ENCODE results near the gene FXYD2. TPM values are rescaled to one million over a fixed set of nuclear protein-coding genes. Genes with fewer than 3 reads are reported as not detected.

FXYD2 gene
- total and polyA plus RNA-seq, 9 of the 15 experiments (the other 6 are each of a cell fraction or from before 2014, with no cell fraction given): not detected

DNA sequence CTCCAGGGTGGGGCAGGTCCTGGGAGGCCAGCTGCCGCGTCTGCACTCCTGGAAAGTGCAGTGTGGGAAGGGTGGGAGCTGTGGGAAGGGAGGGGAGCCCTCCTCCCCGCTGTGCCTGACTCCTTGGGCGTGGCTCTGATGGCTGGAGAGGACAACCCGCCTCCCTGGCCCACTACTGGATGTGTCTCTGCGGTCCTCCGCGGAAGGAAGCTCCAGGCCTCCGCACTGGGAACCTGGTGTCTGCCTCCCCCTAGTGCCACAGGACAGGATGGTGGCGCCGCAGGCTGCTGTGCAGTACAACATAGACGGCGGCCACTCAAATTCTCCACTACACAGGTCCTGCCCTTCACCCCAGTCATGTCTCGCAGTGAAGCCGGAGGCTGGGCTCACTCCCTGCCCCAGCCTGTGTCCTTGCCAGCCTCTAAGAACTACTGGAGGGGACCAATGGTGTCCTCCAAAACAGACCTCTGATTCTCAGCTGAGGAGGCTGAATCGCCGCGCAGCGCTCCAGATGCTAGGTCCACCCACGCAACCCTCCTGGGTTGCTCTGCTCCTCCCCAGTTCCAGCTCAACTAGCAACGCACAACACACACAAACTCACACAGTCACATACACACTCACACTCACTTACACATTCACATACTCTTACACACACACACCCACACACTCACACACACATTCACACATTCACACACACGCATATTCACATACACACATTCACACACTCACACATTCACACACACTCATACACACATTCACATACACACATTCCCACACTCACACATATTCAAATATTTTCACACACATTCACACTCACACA is 15.1 kb downstream of the FXYD2 start (continued):
- TF ChIP-seq SIX5 (IDR thresholded peaks at IDR 0.05; ENCODE audit: borderline replicate concordance in 1 of 2, insufficient read depth in 1 of 2, low read depth in 1 of 2, low read length in 2 of 2): no peak
- TF ChIP-seq STAT5A (IDR thresholded peaks at IDR 0.05; ENCODE audit: borderline replicate concordance, low read length): no peak
- TF ChIP-seq ZNF431 (CRISPR knock-in tag; IDR thresholded peaks at IDR 0.05): no peak
- TF ChIP-seq ZNF23 (CRISPR knock-in tag; IDR thresholded peaks at IDR 0.05): no peak
- TF ChIP-seq, protein P1, sequence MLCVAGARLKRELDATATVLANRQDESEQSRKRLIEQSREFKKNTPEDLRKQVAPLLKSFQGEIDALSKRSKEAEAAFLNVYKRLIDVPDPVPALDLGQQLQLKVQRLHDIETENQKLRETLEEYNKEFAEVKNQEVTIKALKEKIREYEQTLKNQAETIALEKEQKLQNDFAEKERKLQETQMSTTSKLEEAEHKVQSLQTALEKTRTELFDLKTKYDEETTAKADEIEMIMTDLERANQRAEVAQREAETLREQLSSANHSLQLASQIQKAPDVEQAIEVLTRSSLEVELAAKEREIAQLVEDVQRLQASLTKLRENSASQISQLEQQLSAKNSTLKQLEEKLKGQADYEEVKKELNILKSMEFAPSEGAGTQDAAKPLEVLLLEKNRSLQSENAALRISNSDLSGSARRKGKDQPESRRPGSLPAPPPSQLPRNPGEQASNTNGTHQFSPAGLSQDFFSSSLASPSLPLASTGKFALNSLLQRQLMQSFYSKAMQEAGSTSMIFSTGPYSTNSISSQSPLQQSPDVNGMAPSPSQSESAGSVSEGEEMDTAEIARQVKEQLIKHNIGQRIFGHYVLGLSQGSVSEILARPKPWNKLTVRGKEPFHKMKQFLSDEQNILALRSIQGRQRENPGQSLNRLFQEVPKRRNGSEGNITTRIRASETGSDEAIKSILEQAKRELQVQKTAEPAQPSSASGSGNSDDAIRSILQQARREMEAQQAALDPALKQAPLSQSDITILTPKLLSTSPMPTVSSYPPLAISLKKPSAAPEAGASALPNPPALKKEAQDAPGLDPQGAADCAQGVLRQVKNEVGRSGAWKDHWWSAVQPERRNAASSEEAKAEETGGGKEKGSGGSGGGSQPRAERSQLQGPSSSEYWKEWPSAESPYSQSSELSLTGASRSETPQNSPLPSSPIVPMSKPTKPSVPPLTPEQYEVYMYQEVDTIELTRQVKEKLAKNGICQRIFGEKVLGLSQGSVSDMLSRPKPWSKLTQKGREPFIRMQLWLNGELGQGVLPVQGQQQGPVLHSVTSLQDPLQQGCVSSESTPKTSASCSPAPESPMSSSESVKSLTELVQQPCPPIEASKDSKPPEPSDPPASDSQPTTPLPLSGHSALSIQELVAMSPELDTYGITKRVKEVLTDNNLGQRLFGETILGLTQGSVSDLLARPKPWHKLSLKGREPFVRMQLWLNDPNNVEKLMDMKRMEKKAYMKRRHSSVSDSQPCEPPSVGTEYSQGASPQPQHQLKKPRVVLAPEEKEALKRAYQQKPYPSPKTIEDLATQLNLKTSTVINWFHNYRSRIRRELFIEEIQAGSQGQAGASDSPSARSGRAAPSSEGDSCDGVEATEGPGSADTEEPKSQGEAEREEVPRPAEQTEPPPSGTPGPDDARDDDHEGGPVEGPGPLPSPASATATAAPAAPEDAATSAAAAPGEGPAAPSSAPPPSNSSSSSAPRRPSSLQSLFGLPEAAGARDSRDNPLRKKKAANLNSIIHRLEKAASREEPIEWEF (CRISPR knock-in tag; IDR thresholded peaks at IDR 0.05): no peak
- no peak for TF ChIP-seq ZNF274 (IDR thresholded peaks at IDR 0.05; ENCODE audit: borderline replicate concordance, low read depth, low read length)
- TF ChIP-seq LARP7 (IDR thresholded peaks at IDR 0.05): peak; percentile 72; the same call in 1 of the 2 replicates
- no peak for TF ChIP-seq PURB (CRISPR knock-in tag; IDR thresholded peaks at IDR 0.05; ENCODE audit: low read depth)
- TF ChIP-seq, protein P2, sequence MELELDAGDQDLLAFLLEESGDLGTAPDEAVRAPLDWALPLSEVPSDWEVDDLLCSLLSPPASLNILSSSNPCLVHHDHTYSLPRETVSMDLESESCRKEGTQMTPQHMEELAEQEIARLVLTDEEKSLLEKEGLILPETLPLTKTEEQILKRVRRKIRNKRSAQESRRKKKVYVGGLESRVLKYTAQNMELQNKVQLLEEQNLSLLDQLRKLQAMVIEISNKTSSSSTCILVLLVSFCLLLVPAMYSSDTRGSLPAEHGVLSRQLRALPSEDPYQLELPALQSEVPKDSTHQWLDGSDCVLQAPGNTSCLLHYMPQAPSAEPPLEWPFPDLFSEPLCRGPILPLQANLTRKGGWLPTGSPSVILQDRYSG (tag; conservative IDR thresholded peaks at IDR 0.05; ENCODE audit: low read depth): no peak
- TF ChIP-seq HDAC2 (IDR thresholded peaks at IDR 0.05): no peak
- TF ChIP-seq NFE2 (IDR thresholded peaks at IDR 0.05; ENCODE audit: low read depth): no peak
- TF ChIP-seq TBL1XR1 (IDR thresholded peaks at IDR 0.05; ENCODE audit: low read length in 2 of 2): no peak
- no peak for TF ChIP-seq PTRF (tag; IDR thresholded peaks at IDR 0.05)
- no peak for TF ChIP-seq TFAM (CRISPR knock-in tag; conservative IDR thresholded peaks at IDR 0.05)
- no peak for TF ChIP-seq ZNF561 (CRISPR knock-in tag; conservative IDR thresholded peaks at IDR 0.05)
- TF ChIP-seq LEF1 (IDR thresholded peaks at IDR 0.05): no peak
- no peak for TF ChIP-seq HMGN3 (IDR thresholded peaks at IDR 0.05; ENCODE audit: borderline replicate concordance, extremely low read depth, insufficient read length, low read depth, low read length)
- TF ChIP-seq, protein P3, sequence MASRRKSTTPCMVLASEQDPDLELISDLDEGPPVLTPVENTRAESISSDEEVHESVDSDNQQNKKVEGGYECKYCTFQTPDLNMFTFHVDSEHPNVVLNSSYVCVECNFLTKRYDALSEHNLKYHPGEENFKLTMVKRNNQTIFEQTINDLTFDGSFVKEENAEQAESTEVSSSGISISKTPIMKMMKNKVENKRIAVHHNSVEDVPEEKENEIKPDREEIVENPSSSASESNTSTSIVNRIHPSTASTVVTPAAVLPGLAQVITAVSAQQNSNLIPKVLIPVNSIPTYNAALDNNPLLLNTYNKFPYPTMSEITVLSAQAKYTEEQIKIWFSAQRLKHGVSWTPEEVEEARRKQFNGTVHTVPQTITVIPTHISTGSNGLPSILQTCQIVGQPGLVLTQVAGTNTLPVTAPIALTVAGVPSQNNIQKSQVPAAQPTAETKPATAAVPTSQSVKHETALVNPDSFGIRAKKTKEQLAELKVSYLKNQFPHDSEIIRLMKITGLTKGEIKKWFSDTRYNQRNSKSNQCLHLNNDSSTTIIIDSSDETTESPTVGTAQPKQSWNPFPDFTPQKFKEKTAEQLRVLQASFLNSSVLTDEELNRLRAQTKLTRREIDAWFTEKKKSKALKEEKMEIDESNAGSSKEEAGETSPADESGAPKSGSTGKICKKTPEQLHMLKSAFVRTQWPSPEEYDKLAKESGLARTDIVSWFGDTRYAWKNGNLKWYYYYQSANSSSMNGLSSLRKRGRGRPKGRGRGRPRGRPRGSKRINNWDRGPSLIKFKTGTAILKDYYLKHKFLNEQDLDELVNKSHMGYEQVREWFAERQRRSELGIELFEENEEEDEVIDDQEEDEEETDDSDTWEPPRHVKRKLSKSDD (conservative IDR thresholded peaks at IDR 0.05; ENCODE audit: low read length): no peak
- TF ChIP-seq CBX8 (IDR thresholded peaks at IDR 0.05; ENCODE audit: borderline replicate concordance, extremely low read depth, low read depth, low read length, poor library complexity, severe bottlenecking): no peak
